Activated effector memory CD4-positive, alpha-beta T cell treated with Interleukin-2 at 50 U/mL for 16 hours (primary cell): ENCODE measurements around the gene FCGR1A.
"Not testable (repeated sequence)": the region's sequence is repeated elsewhere in the genome, so short reads cannot be mapped to it uniquely, and the experiment has no call there.

Experiments used
- DNase-seq: peaks from one replicate; pipeline ENCODE4 v3.0.0-alpha.2; 2020

FCGR1A gene

GRCh38 chr1:149782600-149782999 is at the start of gene FCGR1A:
FCGR1A (plus strand) TSS chr1:149782694; CDS start chr1:149782744, 50 bp downstream.
- not testable (repeated sequence) for DNase-seq

GRCh38 chr1:149732781-149733180 is 49.7 kb upstream of the FCGR1A start:
- not testable (repeated sequence) for DNase-seq

DNA sequence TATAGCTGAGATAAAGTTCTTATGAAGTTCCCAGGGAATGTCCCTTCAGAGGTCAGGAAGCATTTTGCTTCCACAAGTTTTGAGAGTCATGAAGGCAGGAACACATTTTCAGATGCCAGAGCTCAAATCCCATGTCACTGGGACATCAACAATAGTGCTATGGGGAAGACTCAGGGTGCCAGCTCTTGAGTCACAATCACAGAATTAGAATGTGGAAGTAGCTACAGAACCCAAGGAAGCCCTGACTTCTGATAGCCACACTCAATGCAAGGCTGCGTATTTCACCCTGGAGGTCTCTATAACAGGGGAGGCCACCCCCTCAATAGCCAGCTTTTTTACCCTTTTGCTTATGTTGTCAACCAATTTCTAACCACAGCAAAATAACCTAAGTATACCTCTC is 47.8 kb upstream of the FCGR1A start:
- not testable (repeated sequence) for DNase-seq

- DNase-seq: peak; percentile 4
These were observed 42.3 kb upstream of the FCGR1A start for GRCh38 chr1:149740148-149740581.

GRCh38 chr1:149740590-149741230 is 41.8 kb upstream of the FCGR1A start:
- DNase-seq: not testable (repeated sequence)

GRCh38 chr1:149741914-149742313 is 40.6 kb upstream of the FCGR1A start:
- DNase-seq: not testable (repeated sequence)

GRCh38 chr1:149746463-149747356 is 35.8 kb upstream of the FCGR1A start:
- not testable (repeated sequence) for DNase-seq

GRCh38 chr1:149747359-149748143 is 34.9 kb upstream of the FCGR1A start:
- not testable (repeated sequence) for DNase-seq

DNA sequence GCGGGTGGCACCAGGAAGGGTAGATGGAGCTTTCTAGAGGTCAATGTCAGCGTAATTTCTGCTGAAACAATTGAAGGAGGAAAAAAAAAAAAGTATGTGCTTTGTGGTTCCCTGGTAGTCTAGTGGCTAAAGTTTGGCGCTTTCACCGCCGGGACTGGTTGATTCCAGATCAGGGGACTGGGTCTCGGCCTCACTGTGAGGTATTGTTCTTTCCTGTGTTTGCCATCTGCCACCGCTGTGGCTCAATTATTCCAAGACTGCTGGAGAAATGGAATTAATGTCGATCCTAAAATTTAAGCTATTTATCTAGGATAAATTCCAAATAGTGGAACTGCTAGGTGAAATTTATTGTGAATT is 34.4 kb upstream of the FCGR1A start:
- not testable (repeated sequence) for DNase-seq

- DNase-seq: not testable (repeated sequence)
These were observed 31.9 kb upstream of the FCGR1A start for GRCh38 chr1:149750562-149750961.

- DNase-seq: not testable (repeated sequence)
These were observed 30.3 kb upstream of the FCGR1A start for GRCh38 chr1:149752186-149752585.

DNA sequence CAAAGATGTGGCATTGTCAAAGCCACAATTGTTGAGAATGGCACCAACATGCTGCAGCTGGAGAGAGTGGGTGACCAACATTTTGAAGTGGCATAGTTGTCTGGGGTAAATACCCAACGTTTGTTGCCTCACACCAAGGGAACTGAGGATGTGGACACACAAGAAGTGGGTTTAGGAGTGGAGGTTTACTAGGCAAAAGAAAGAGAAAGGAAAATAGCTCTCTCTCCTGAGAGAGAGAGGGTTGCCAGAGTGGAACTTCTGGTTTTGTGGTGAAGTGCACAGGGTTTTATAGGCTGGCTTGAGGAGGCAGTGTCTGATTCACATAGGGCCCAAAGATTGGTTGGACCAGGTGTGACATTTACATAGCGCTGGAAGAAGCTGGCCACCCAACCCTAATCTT is 29.0 kb upstream of the FCGR1A start:
- DNase-seq: not testable (repeated sequence)

- DNase-seq: not testable (repeated sequence)
These were observed 27.2 kb upstream of the FCGR1A start for GRCh38 chr1:149755294-149755693.

- not testable (repeated sequence) for DNase-seq
These were observed 20.2 kb upstream of the FCGR1A start for GRCh38 chr1:149762294-149762693.

DNA sequence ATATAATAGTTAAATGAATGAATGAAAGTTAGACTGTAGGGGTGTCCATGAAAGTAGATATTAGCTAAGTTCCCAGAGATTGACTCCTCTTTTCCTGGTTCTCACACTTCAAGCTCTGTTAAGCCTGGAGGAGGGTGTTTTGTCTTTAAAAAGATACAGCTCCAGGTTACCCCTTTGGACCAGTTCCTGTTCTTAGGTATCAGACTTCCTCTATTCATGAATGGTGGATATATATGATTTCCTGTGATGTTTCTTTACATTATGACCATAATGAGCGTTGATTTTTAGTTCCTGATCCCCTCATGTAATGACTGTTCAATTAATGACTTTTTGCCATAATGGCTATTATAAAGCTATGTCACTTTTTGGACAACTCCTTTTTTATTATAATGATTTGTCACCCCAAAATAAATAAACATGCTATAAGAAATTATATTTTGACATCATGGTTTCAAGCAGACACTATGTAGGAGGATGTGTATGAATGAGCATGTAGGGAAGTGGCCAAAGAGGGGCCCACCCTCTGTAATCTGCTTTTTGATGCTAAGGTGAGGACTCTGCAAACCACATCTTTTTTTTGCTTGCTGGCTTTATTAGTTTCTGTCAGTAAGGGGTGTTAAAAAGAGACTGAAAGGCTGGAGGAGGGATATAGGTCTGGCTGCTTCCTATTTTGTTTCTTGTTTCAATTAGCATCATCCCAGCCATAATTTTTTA is 18.2 kb upstream of the FCGR1A start:
- not testable (repeated sequence) for DNase-seq

DNA sequence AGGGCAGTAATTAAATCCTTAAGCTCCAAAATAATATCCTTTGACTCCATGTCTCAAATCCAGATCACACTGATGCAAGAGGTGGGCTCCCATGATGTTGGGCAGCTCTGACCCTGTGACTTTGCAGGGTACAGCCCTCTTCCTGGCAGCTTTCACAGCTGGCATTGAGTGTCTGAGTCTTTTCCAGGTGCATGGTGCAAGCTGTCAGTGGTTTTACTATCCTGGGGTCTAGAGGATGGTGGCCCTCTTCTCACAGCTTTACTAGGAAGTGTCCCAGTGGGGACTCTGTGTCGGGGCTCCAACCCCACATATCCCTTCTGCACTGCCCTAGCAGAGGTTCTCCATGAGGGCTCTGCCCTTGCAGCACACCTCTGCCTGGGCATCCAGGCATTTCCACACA is 16.3 kb upstream of the FCGR1A start:
- DNase-seq: not testable (repeated sequence)

DNA sequence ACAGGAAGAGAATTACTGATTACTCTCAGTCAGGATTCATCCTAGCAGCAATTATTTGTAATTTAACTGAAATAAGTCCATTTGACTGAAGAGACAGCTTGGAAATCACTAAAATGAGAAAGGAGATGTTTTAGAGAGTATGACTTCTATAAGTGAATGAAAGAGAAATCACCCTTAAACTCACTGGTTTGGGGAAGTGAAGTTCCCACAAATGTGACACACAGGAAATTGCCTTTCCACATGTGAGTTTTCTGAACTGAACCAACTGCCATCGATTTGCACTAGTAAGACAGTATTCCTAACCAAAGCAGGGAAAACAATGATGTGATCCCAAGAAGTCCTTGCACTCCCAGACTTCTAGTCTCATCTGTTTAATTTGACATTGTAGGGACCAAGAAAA is 13.3 kb upstream of the FCGR1A start:
- DNase-seq: not testable (repeated sequence)

DNA sequence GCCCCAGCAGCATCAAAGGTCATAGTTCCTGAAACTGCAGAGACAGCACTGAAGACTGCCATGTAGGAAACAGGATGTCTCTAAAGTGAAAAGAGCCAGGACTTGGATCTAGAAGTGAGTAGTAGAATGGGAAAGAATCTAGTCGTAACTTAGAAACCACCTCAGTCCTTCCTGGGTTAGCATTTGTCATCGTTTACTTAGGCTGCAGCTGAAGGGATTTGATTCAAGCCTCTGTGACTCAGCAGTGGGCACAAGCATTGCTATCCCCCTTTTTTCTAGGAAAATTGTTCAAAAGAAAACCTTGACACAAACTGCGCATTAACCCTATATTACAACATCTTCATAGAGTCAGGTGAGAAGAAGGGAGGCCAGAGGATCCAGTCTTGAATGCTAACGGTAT is 11.8 kb upstream of the FCGR1A start:
- DNase-seq: not testable (repeated sequence)

- DNase-seq: not testable (repeated sequence)
These were observed 10.7 kb upstream of the FCGR1A start for GRCh38 chr1:149771653-149772425.

DNA sequence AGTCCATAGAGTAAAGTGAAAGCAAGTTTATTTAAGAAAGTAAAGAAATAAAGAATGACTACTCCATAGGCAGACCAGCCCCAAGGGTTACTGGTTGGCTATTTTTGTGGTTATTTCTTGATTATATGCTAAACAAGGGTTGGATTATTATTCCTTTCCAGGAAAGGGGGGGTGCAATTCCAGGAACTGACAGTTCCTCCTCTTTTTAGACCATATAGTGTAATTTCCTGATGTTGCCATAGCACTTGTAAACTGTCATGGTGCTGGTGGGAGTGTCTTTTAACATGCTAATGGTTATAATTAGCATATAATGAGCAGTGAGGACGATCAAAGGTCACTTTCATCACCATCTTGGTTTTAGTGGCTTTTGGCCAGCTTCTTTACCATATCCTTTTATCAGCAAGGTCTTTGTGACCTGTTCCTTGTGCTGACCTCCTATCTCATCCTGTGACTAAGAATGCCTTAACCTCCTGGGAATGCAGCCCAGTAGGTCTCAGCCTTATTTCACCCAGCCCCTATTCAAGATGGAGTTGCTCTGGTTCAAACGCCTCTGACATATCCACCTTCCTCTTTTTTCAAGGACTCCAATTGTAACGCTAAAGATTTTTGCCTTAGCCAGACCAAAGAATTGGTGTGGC is 6.9 kb upstream of the FCGR1A start:
- not testable (repeated sequence) for DNase-seq

DNA sequence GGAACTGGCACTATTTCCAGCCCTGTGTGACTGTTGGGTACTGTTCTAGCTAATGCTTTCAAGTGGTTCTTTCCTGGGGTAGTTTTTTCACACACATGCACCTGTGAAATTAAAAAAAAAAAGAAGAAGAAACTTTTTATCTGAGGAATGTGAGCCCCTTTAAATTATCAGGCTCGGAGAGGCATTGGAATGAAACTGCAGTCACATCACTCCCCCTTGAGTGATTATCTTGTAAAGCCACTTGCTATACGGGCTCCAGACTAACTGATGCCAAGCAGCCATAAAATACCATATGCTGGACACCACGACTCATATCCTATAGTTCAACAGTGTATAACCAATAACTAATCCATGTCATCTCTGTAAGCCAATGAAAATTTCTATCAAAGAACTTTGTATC is 5.4 kb upstream of the FCGR1A start:
- DNase-seq: not testable (repeated sequence)
